HepG2 (cell line): ENCODE results near the gene ZDHHC9. TPM values are rescaled to one million over a fixed set of nuclear protein-coding genes. Genes with fewer than 3 reads are reported as not detected.

Experiments used
- ATAC-seq: fragments of 200-7000 bp; cut with Tn5 transposase; 3 replicates; pipeline ENCODE4 v1.9.1; 2020; ENCODE audit warnings: mild to moderate bottlenecking, moderate library complexity
- BruUV-seq: library from RNA; stranded (reverse); fragments of 400-500 nt; replicated peaks from 2 replicates; lab custom pipeline; 2021; lab: Mats Ljungman, UMichigan
- CTCF ChIA-PET: fragments of 300-600 bp; formaldehyde crosslinking; extraction: SDS; loops from one replicate; lab custom pipeline; 2021; ENCODE audit warnings: low total read pairs, inconsistent platforms, low intra/inter-chr PET ratio; lab: Yijun Ruan, JAX
- POLR2A ChIA-PET: fragments of 350-600 bp; sonication (Branson Sonifier 250); formaldehyde crosslinking; loops from one replicate; lab custom pipeline; 2020; ENCODE audit warnings: antibody characterized with exemption, inconsistent platforms; lab: Yijun Ruan, JAX
- DNase-seq: peaks from one replicate; pipeline ENCODE4 v3.0.0-alpha.2; 2015; ENCODE audit warnings: low spot score
- FAIRE-seq: peaks from 3 replicates; lab custom pipeline; 2011; peaks lifted over from hg19 to GRCh38; lab: Jason Lieb, UNC
- H2AFZ ChIP-seq: one replicate; pipeline ENCODE4 v1.6.1; 2011; ENCODE audit warnings: low read length, inconsistent platforms
- H3K27ac ChIP-seq: fragments of 300-600 bp; 3 replicates; pipeline ENCODE4 v1.8.0; 2011; ENCODE audit warnings: mixed run types, mild to moderate bottlenecking, mixed read lengths, low read length, inconsistent platforms; ENCODE audit not compliant: insufficient read depth; ENCODE audit errors: extremely low read length
- H3K27me3 ChIP-seq, 2 experiments: fragments of 200-600 bp in 1 of 2; 2 replicates in 1 of 2; 3 replicates in 1 of 2; pipeline versions ENCODE4 v1.6.0 to v1.8.0; 2011; ENCODE audit warnings: low read length in 2 of 2, mild to moderate bottlenecking in 2 of 2, moderate library complexity in 2 of 2, inconsistent platforms in 1 of 2; ENCODE audit not compliant: insufficient read depth in 2 of 2, control insufficient read depth in 1 of 2
- H3K36me3 ChIP-seq, 2 experiments: fragments of 200-600 bp in 1 of 2; replicated peaks in 1 of 2; 2 replicates in 1 of 2; 3 replicates in 1 of 2; pipeline versions ENCODE4 v1.5.1 to v1.8.0; 2011; ENCODE audit warnings: low read length in 2 of 2, inconsistent platforms in 1 of 2; ENCODE audit not compliant: insufficient read depth in 2 of 2, control insufficient read depth in 1 of 2
- H3K4me1 ChIP-seq: 2 replicates; pipeline ENCODE4 v1.5.1; 2012; ENCODE audit warnings: low read length, inconsistent platforms; ENCODE audit not compliant: insufficient read depth
- H3K4me2 ChIP-seq: 2 replicates; pipeline ENCODE4 v1.6.0; 2011; ENCODE audit warnings: low read depth, low read length, inconsistent platforms
- H3K4me3 ChIP-seq, 3 experiments: fragments of 200-600 bp in 1 of 3; sonication (generic), shearing (Covaris generic) in 1 of 3; replicated peaks in 1 of 3; 2 replicates each; pipeline ENCODE4 v1.5.1; 2011 to 2016; ENCODE audit warnings: low read length in 3 of 3, inconsistent platforms in 2 of 3, low read depth in 2 of 3, mild to moderate bottlenecking in 2 of 3, control low read depth in 1 of 3, mixed read lengths in 1 of 3; ENCODE audit not compliant: insufficient read depth in 1 of 3
- H3K79me2 ChIP-seq: one replicate; pipeline ENCODE4 v1.6.1; 2011; ENCODE audit warnings: low read length, inconsistent platforms; ENCODE audit not compliant: insufficient read depth
- H3K9ac ChIP-seq: 2 replicates; pipeline ENCODE4 v1.6.0; 2011; ENCODE audit warnings: mild to moderate bottlenecking, low read depth, low read length, inconsistent platforms; ENCODE audit not compliant: insufficient read depth
- H3K9me3 ChIP-seq: 2 replicates; pipeline ENCODE4 v1.5.1; 2012; ENCODE audit warnings: mild to moderate bottlenecking, low read length
- H4K20me1 ChIP-seq: 2 replicates; pipeline ENCODE4 v1.6.0; 2011; ENCODE audit warnings: inconsistent platforms, mild to moderate bottlenecking, low read length, moderate library complexity; ENCODE audit not compliant: insufficient read depth
- BATF2 ChIP-seq: sonication (generic); formaldehyde crosslinking; IDR thresholded peaks from 2 replicates; pipeline ENCODE4 v1.8.0; 2022; ENCODE audit warnings: mild to moderate bottlenecking, missing genetic modification reagents, moderate library complexity
- CC2D1A ChIP-seq: sonication (generic); formaldehyde crosslinking; IDR thresholded peaks from 2 replicates; pipeline ENCODE4 v1.8.1; 2023; ENCODE audit warnings: mild to moderate bottlenecking, missing genetic modification reagents
- EZH2 ChIP-seq: conservative IDR thresholded peaks from 2 replicates; pipeline ENCODE4 v1.6.1; 2012; ENCODE audit warnings: mild to moderate bottlenecking, low read depth, low read length, moderate library complexity
- MLX ChIP-seq: IDR thresholded peaks from 2 replicates; pipeline ENCODE4 v1.6.1; 2016
- MYC ChIP-seq: sonication (generic); formaldehyde crosslinking; IDR thresholded peaks from 2 replicates; pipeline ENCODE4 v1.9.0; 2021; ENCODE audit warnings: missing genetic modification reagents, borderline replicate concordance
- NR2F2 ChIP-seq: IDR thresholded peaks from 2 replicates; pipeline ENCODE4 v1.6.1; 2012; ENCODE audit warnings: low read depth, inconsistent platforms, borderline replicate concordance
- POLR2AphosphoS5 ChIP-seq: IDR thresholded peaks from 2 replicates; pipeline ENCODE4 v1.6.1; 2012; ENCODE audit warnings: low read depth, low read length
- ZBTB8A ChIP-seq: sonication (generic); formaldehyde crosslinking; IDR thresholded peaks from 2 replicates; pipeline ENCODE4 v1.4.0; 2020; ENCODE audit warnings: mild to moderate bottlenecking, low read depth, missing genetic modification reagents, borderline replicate concordance
- ZFP36L2 ChIP-seq: sonication (generic); formaldehyde crosslinking; IDR thresholded peaks from 2 replicates; pipeline ENCODE4 v1.4.0; 2020; ENCODE audit warnings: missing genetic modification reagents
- ZNF773 ChIP-seq: sonication (generic); formaldehyde crosslinking; IDR thresholded peaks from 2 replicates; pipeline ENCODE4 v1.4.0; 2020; ENCODE audit warnings: missing genetic modification reagents, borderline replicate concordance
- WGBS: methylation state at CpG from one replicate; pipeline ENCODE4 v1.1.6; 2017; ENCODE audit warnings: low lambda C conversion rate; 5-methylcytosine and 5-hydroxymethylcytosine counted together
- in situ Hi-C: cut with HindIII; loops from 2 replicates; pipeline ENCODE4 v1.10.0; 2017; ENCODE audit warnings: low pct_unique_long_range_greater_than_20kb; ENCODE audit not compliant: extremely low pct_ligation_motif_present
- intact Hi-C: fragments of 100-400 bp; cut with micrococcal nuclease; formaldehyde crosslinking; loops from one replicate; pipeline ENCODE4 v1.10.0; 2022; ENCODE audit not compliant: unreplicated experiment
- polyA plus RNA-seq, 8 experiments: library from polyadenylated mRNA; depleted of rRNA in 3 of 8; stranded (reverse) in 7 of 8; unstranded in 1 of 8; fragments of >200 nt; fragmentation: Illumina TruSeq in 4 of 8; extraction: Trizol in 4 of 8; gene quantifications; 2 replicates each; pipeline versions ENCODE4 v1.2.1 to v1.2.3, GENCODE V29; 2011 to 2016; ENCODE audit warnings: low read depth in 4 of 8, missing spikeins in 1 of 8, mixed read lengths in 1 of 8; ENCODE audit not compliant: insufficient read depth in 1 of 8
- total RNA-seq, 5 experiments: library from RNA; depleted of rRNA; stranded (reverse); fragments of >200 nt; fragmentation: Illumina TruSeq; extraction: Trizol; gene quantifications; 2 replicates each; pipeline ENCODE4 v1.2.3, GENCODE V29; 2016; ENCODE audit warnings: low read depth in 1 of 5
- TF ChIP-seq, protein P1 (sequence below): IDR thresholded peaks from 2 replicates; pipeline ENCODE4 v1.6.1; 2016; ENCODE audit warnings: control low read depth
- TF ChIP-seq, protein P2 (sequence below): sonication (generic); formaldehyde crosslinking; IDR thresholded peaks from 2 replicates; pipeline ENCODE4 v1.4.0; 2020; ENCODE audit warnings: missing genetic modification reagents, borderline replicate concordance
- TF ChIP-seq, protein P3 (sequence below): sonication (generic); formaldehyde crosslinking; IDR thresholded peaks from 2 replicates; pipeline ENCODE4 v1.9.0; 2021; ENCODE audit warnings: missing genetic modification reagents, borderline replicate concordance
- TF ChIP-seq, protein P4 (sequence below): sonication (generic); formaldehyde crosslinking; IDR thresholded peaks from 2 replicates; pipeline ENCODE4 v1.4.0; 2020; ENCODE audit warnings: missing genetic modification reagents
- TF ChIP-seq, protein P5 (sequence below): conservative IDR thresholded peaks from 2 replicates; pipeline ENCODE4 v1.6.1; 2018; ENCODE audit warnings: missing genetic modification reagents

ZDHHC9 gene
- total and polyA plus RNA-seq, 2 of the 13 experiments (the other 11 are each of a cell fraction or from before 2014, with no cell fraction given), result 28.3 to 53.1 TPM

DNA sequence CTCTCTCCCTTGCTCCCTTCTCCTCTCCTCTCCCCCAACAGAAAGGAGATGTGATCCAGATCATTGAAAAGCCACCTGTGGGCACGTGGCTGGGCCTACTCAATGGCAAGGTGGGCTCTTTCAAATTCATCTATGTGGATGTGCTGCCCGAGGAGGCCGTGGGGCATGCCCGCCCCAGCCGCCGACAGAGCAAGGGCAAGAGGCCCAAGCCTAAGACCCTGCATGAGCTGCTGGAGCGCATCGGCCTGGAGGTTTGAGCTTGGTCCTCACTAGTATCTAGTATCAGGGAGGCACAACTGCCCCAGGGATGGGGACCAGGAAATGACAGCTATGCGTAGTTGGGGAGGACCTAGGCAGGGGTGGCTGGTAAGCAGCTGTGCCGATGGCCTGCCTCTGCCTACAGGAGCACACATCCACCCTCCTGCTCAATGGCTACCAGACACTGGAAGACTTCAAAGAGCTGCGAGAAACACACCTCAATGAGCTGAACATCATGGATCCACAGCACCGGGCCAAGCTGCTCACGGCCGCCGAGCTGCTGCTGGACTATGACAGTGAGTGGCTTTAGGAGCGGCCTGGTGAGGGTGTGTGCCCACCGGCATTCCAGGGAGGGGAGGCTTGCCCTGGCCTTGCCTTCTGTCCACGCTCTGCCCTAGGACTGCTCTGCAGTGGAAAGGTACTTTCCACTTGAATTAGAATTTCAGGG lies 50.9 kb downstream of the ZDHHC9 start:
- Histone ChIP-seq H3K27me3 (no peaks in the 10 kb centered on the region), H3K4me2 (no peak overlapping the region), H3K4me3 (no peak overlapping the region), H3K36me3 (no peaks in the 10 kb centered on the region), H3K9ac (no peak overlapping the region), H3K9me3 (no peaks in the 10 kb centered on the region), H3K79me2 (no peaks in the 10 kb centered on the region), H2AFZ (no peak overlapping the region), H3K4me1 (no peaks in the 10 kb centered on the region), H3K27ac (no peak overlapping the region), H4K20me1 (no peaks in the 10 kb centered on the region)
- 83% methylated on average over 1 of the region's 18 CpGs for WGBS
- ChIA-PET POLR2A (no interaction called here), CTCF (no interaction called here)
- intact Hi-C loops (no loop called here), in situ Hi-C loops (no loop called here)
- FAIRE-seq, result no peak
- no peak for DNase-seq
- ATAC-seq, result peak; percentile 22
- no TSS peak for BruUV-seq
- TF ChIP-seq CC2D1A (CRISPR knock-in tag) (no peak), EZH2 (no peak), MYC (CRISPR knock-in tag) (no peak), MLX (no peak), NR2F2 (no peak), BATF2 (CRISPR knock-in tag) (no peak), ZBTB8A (CRISPR knock-in tag) (no peak), POLR2AphosphoS5 (no peak), ZFP36L2 (CRISPR knock-in tag) (no peak), ZNF773 (CRISPR knock-in tag) (no peak)
- TF ChIP-seq, protein P1, sequence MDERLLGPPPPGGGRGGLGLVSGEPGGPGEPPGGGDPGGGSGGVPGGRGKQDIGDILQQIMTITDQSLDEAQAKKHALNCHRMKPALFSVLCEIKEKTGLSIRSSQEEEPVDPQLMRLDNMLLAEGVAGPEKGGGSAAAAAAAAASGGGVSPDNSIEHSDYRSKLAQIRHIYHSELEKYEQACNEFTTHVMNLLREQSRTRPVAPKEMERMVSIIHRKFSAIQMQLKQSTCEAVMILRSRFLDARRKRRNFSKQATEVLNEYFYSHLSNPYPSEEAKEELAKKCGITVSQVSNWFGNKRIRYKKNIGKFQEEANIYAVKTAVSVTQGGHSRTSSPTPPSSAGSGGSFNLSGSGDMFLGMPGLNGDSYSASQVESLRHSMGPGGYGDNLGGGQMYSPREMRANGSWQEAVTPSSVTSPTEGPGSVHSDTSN (CRISPR knock-in tag), result no peak
- TF ChIP-seq, protein P2, sequence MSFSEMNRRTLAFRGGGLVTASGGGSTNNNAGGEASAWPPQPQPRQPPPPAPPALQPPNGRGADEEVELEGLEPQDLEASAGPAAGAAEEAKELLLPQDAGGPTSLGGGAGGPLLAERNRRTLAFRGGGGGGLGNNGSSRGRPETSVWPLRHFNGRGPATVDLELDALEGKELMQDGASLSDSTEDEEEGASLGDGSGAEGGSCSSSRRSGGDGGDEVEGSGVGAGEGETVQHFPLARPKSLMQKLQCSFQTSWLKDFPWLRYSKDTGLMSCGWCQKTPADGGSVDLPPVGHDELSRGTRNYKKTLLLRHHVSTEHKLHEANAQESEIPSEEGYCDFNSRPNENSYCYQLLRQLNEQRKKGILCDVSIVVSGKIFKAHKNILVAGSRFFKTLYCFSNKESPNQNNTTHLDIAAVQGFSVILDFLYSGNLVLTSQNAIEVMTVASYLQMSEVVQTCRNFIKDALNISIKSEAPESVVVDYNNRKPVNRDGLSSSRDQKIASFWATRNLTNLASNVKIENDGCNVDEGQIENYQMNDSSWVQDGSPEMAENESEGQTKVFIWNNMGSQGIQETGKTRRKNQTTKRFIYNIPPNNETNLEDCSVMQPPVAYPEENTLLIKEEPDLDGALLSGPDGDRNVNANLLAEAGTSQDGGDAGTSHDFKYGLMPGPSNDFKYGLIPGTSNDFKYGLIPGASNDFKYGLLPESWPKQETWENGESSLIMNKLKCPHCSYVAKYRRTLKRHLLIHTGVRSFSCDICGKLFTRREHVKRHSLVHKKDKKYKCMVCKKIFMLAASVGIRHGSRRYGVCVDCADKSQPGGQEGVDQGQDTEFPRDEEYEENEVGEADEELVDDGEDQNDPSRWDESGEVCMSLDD (CRISPR knock-in tag), result no peak
- TF ChIP-seq, protein P3, sequence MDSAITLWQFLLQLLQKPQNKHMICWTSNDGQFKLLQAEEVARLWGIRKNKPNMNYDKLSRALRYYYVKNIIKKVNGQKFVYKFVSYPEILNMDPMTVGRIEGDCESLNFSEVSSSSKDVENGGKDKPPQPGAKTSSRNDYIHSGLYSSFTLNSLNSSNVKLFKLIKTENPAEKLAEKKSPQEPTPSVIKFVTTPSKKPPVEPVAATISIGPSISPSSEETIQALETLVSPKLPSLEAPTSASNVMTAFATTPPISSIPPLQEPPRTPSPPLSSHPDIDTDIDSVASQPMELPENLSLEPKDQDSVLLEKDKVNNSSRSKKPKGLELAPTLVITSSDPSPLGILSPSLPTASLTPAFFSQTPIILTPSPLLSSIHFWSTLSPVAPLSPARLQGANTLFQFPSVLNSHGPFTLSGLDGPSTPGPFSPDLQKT (CRISPR knock-in tag), result no peak
- TF ChIP-seq, protein P4, sequence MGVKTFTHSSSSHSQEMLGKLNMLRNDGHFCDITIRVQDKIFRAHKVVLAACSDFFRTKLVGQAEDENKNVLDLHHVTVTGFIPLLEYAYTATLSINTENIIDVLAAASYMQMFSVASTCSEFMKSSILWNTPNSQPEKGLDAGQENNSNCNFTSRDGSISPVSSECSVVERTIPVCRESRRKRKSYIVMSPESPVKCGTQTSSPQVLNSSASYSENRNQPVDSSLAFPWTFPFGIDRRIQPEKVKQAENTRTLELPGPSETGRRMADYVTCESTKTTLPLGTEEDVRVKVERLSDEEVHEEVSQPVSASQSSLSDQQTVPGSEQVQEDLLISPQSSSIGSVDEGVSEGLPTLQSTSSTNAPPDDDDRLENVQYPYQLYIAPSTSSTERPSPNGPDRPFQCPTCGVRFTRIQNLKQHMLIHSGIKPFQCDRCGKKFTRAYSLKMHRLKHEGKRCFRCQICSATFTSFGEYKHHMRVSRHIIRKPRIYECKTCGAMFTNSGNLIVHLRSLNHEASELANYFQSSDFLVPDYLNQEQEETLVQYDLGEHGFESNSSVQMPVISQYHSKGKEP (CRISPR knock-in tag), result no peak
- TF ChIP-seq, protein P5, sequence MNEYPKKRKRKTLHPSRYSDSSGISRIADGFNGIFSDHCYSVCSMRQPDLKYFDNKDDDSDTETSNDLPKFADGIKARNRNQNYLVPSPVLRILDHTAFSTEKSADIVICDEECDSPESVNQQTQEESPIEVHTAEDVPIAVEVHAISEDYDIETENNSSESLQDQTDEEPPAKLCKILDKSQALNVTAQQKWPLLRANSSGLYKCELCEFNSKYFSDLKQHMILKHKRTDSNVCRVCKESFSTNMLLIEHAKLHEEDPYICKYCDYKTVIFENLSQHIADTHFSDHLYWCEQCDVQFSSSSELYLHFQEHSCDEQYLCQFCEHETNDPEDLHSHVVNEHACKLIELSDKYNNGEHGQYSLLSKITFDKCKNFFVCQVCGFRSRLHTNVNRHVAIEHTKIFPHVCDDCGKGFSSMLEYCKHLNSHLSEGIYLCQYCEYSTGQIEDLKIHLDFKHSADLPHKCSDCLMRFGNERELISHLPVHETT, result no peak
